ENCODE data around the gene ZNF862.

ZNF862 gene

DNA sequence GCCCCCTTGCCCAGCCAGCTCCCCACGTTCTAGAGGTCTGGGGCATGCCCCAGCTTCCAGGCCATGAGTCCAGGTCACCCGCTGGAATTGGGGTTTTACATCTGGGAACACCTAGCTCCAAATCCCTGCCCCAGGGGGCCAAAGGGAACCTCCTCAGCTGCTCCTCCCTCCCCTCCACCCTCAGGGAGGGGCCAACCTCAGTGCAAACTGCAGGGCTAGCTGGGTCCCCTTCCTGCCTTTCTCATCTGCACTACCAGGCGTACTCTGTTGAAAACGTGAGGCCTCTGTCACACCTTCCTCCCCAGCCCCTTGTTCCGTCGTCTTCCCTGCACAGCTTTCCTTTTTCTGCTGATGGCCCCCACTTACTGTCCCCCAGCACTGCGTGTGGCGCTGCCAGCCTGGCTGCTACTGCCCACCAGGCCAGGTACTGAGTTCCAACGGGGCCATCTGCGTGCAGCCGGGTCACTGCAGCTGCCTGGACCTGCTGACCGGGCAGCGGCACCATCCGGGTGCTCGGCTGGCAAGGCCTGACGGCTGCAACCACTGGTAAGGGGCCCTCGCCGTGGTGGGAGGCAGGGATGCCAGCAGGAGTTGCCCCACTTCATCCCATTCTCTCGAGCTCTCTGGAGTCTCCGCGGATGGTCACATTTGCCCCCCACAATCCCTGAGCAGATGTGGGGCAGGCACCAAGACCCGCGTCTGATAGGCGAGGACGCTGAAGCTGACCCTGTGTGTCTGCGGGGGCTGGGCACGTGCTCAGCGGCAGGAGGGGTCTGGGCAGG lies 24.7 kb upstream of the ZNF862 start:
- no peak overlapping the region for H3K9ac ChIP-seq (ENCODE audit: low read depth, low read length)
- H3K27me3 ChIP-seq (ENCODE audit: control insufficient read depth, insufficient read depth, low read length) = no peaks in the 10 kb centered on the region
- H3K4me3 ChIP-seq (ENCODE audit: low read depth, low read length) = no peak overlapping the region
- H3K36me3 ChIP-seq (ENCODE audit: control insufficient read depth, insufficient read depth, low read length) = no peaks in the 10 kb centered on the region
- H3K4me1 ChIP-seq (ENCODE audit: control insufficient read depth, insufficient read depth, low read length) = peaks cover 2% of the 10 kb centered on the region
- H3K9me3 ChIP-seq (ENCODE audit: control insufficient read depth, insufficient read depth, low read length) = no peaks in the 10 kb centered on the region

DNA sequence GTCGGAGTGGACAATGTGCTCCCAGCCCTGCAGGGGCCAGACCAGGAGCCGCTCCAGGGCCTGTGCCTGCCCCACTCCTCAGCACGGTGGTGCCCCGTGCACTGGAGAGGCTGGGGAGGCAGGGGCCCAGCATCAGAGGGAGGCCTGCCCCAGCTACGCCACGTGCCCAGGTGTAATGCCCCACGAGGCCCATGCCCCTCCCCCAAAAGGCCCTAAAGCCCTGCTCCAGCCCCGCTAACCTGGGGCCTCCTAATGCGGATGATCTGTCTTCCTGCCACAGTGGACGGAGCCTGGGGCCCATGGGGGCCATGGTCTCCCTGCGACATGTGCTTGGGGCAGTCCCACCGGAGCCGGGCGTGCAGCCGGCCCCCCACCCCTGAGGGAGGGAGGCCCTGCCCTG lies 23.7 kb upstream of the ZNF862 start:
- H3K4me1 ChIP-seq (ENCODE audit: control insufficient read depth, insufficient read depth, low read length) = peaks cover 2% of the 10 kb centered on the region
- H3K9me3 ChIP-seq (ENCODE audit: control insufficient read depth, insufficient read depth, low read length) = no peaks in the 10 kb centered on the region
- no peak overlapping the region for H3K4me3 ChIP-seq (ENCODE audit: low read depth, low read length)
- no peaks in the 10 kb centered on the region for H3K36me3 ChIP-seq (ENCODE audit: control insufficient read depth, insufficient read depth, low read length)
- no peak overlapping the region for H3K9ac ChIP-seq (ENCODE audit: low read depth, low read length)
- H3K27me3 ChIP-seq (ENCODE audit: control insufficient read depth, insufficient read depth, low read length) = no peaks in the 10 kb centered on the region

DNA sequence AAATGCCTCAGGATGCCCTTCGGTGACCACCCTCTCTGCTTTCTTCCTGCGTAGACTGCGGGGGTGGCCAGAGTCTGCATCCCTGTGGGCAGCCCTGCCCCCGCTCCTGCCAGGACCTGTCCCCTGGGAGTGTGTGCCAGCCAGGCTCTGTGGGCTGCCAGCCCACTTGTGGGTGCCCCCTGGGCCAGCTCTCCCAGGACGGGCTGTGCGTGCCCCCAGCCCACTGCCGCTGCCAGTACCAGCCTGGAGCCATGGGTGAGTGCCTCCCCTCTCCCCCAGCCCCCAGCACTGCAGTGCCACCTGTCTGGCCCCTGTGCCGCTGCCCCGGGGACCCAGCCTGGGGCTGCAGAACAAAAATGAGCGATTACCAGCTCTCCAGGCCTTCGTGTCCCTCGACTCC lies 23.1 kb upstream of the ZNF862 start:
- H3K27me3 ChIP-seq (ENCODE audit: control insufficient read depth, insufficient read depth, low read length) = no peaks in the 10 kb centered on the region
- no peak overlapping the region for H3K9ac ChIP-seq (ENCODE audit: low read depth, low read length)
- no peaks in the 10 kb centered on the region for H3K36me3 ChIP-seq (ENCODE audit: control insufficient read depth, insufficient read depth, low read length)
- H3K4me1 ChIP-seq (ENCODE audit: control insufficient read depth, insufficient read depth, low read length) = peaks cover 2% of the 10 kb centered on the region
- H3K9me3 ChIP-seq (ENCODE audit: control insufficient read depth, insufficient read depth, low read length) = no peaks in the 10 kb centered on the region
- H3K4me3 ChIP-seq (ENCODE audit: low read depth, low read length) = no peak overlapping the region

DNA sequence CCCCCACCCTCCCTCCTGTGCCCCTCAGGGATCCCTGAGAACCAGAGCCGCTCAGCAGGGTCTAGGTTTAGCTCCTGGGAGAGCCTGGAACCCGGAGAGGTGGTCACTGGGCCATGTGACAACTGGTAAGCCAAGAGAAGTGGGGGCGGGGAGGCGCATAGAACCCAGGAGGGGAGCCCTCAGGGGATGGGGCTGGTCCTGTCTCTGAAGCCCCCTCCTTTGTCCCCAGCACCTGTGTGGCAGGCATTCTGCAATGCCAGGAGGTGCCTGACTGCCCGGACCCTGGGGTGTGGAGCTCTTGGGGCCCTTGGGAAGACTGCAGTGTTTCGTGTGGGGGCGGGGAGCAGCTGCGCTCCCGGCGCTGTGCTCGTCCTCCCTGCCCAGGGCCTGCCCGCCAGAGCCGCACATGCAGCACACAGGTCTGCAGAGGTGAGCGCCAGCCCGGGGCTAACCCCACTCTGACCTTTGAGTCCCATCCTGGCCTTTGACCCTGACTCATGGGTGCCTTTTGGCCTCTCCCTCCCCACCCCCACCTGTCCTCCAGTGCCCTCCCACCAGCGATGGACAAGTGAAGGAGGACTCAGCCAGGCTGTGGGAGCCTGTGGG lies 22.4 kb upstream of the ZNF862 start:
- H3K27me3 ChIP-seq (ENCODE audit: control insufficient read depth, insufficient read depth, low read length) = no peaks in the 10 kb centered on the region
- H3K4me1 ChIP-seq (ENCODE audit: control insufficient read depth, insufficient read depth, low read length) = peaks cover 2% of the 10 kb centered on the region
- H3K4me3 ChIP-seq (ENCODE audit: low read depth, low read length) = no peak overlapping the region
- no peak overlapping the region for H3K9ac ChIP-seq (ENCODE audit: low read depth, low read length)
- no peaks in the 10 kb centered on the region for H3K36me3 ChIP-seq (ENCODE audit: control insufficient read depth, insufficient read depth, low read length)
- no peaks in the 10 kb centered on the region for H3K9me3 ChIP-seq (ENCODE audit: control insufficient read depth, insufficient read depth, low read length)

DNA sequence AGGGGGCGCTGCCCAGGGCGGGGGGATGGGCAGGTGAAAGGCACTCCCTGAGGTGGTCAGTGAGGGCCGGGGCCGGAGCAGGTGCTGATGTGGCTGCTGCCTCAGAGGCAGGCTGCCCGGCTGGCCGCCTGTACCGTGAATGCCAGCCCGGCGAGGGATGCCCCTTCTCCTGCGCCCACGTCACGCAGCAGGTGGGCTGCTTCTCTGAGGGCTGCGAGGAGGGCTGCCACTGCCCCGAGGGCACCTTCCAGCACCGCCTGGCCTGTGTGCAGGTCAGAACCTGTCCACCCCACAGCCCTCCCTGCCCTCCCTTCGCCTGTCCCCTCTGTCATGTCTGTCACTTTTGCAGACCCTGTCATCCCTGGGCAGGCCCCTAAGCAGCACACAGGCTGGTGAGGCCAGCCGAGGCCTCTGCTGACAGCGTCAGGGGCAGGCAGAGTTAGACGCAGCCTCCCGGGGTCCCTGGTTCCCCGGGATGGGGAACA lies 21.9 kb upstream of the ZNF862 start:
- H3K9me3 ChIP-seq (ENCODE audit: control insufficient read depth, insufficient read depth, low read length) = no peaks in the 10 kb centered on the region
- H3K4me1 ChIP-seq (ENCODE audit: control insufficient read depth, insufficient read depth, low read length) = peaks cover 2% of the 10 kb centered on the region
- H3K36me3 ChIP-seq (ENCODE audit: control insufficient read depth, insufficient read depth, low read length) = no peaks in the 10 kb centered on the region
- H3K27me3 ChIP-seq (ENCODE audit: control insufficient read depth, insufficient read depth, low read length) = no peaks in the 10 kb centered on the region
- no peak overlapping the region for H3K4me3 ChIP-seq (ENCODE audit: low read depth, low read length)
- no peak overlapping the region for H3K9ac ChIP-seq (ENCODE audit: low read depth, low read length)

GRCh38 chr7:149816794-149817193 lies 21.4 kb upstream of the ZNF862 start:
- Histone ChIP-seq H3K9ac (ENCODE audit: low read depth, low read length) (no peak overlapping the region), H3K4me3 (ENCODE audit: low read depth, low read length) (no peak overlapping the region), H3K36me3 (ENCODE audit: control insufficient read depth, insufficient read depth, low read length) (no peaks in the 10 kb centered on the region), H3K9me3 (ENCODE audit: control insufficient read depth, insufficient read depth, low read length) (no peaks in the 10 kb centered on the region), H3K27me3 (ENCODE audit: control insufficient read depth, insufficient read depth, low read length) (no peaks in the 10 kb centered on the region), H3K4me1 (ENCODE audit: control insufficient read depth, insufficient read depth, low read length) (peaks cover 2% of the 10 kb centered on the region)

DNA sequence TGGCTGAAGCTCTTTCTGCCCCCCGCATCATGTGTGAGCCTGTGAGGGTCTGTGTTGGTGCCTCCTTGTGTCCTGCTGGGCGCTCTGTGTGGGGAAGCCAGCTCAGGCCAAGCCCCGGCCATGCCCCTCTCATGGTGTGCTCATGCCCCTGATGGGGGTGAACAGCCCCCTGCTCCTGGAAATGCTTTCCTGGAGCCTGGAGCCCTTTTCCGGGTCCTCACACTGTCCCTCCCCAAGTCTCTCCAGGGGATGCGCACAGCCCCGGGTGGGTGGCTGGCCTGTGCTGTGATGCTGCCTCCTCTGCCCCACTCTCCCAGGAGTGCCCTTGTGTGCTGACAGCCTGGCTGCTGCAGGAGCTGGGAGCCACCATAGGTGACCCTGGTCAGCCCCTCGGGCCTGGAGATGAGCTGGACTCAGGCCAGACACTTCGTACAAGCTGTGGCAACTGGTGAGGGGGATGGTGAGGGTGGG lies 20.8 kb upstream of the ZNF862 start:
- no peaks in the 10 kb centered on the region for H3K27me3 ChIP-seq (ENCODE audit: control insufficient read depth, insufficient read depth, low read length)
- H3K4me1 ChIP-seq (ENCODE audit: control insufficient read depth, insufficient read depth, low read length) = peaks cover 2% of the 10 kb centered on the region
- no peak overlapping the region for H3K4me3 ChIP-seq (ENCODE audit: low read depth, low read length)
- H3K9ac ChIP-seq (ENCODE audit: low read depth, low read length) = no peak overlapping the region
- H3K36me3 ChIP-seq (ENCODE audit: control insufficient read depth, insufficient read depth, low read length) = no peaks in the 10 kb centered on the region
- no peaks in the 10 kb centered on the region for H3K9me3 ChIP-seq (ENCODE audit: control insufficient read depth, insufficient read depth, low read length)

GRCh38 chr7:149817836-149818535 lies 20.2 kb upstream of the ZNF862 start:
- H3K27me3 ChIP-seq (ENCODE audit: control insufficient read depth, insufficient read depth, low read length) = no peaks in the 10 kb centered on the region
- no peaks in the 10 kb centered on the region for H3K36me3 ChIP-seq (ENCODE audit: control insufficient read depth, insufficient read depth, low read length)
- no peaks in the 10 kb centered on the region for H3K9me3 ChIP-seq (ENCODE audit: control insufficient read depth, insufficient read depth, low read length)
- no peak overlapping the region for H3K9ac ChIP-seq (ENCODE audit: low read depth, low read length)
- H3K4me1 ChIP-seq (ENCODE audit: control insufficient read depth, insufficient read depth, low read length) = peaks cover 2% of the 10 kb centered on the region
- no peak overlapping the region for H3K4me3 ChIP-seq (ENCODE audit: low read depth, low read length)

DNA sequence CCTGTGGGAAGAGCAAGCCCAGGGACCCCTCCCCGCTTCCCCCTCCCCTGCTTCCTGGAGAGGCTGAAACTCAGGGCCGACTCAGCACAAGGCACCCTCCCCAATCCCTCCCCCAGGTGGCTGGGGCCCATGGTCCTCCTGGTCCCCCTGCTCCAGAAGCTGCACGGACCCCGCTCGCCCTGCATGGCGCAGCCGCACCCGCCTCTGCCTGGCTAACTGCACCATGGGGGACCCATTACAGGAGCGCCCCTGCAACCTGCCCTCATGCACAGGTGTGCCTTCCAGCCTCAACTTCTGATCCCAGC lies 19.7 kb upstream of the ZNF862 start:
- H3K27me3 ChIP-seq (ENCODE audit: control insufficient read depth, insufficient read depth, low read length) = no peaks in the 10 kb centered on the region
- no peaks in the 10 kb centered on the region for H3K9me3 ChIP-seq (ENCODE audit: control insufficient read depth, insufficient read depth, low read length)
- H3K36me3 ChIP-seq (ENCODE audit: control insufficient read depth, insufficient read depth, low read length) = no peaks in the 10 kb centered on the region
- no peak overlapping the region for H3K4me3 ChIP-seq (ENCODE audit: low read depth, low read length)
- H3K4me1 ChIP-seq (ENCODE audit: control insufficient read depth, insufficient read depth, low read length) = no peaks in the 10 kb centered on the region
- no peak overlapping the region for H3K9ac ChIP-seq (ENCODE audit: low read depth, low read length)

DNA sequence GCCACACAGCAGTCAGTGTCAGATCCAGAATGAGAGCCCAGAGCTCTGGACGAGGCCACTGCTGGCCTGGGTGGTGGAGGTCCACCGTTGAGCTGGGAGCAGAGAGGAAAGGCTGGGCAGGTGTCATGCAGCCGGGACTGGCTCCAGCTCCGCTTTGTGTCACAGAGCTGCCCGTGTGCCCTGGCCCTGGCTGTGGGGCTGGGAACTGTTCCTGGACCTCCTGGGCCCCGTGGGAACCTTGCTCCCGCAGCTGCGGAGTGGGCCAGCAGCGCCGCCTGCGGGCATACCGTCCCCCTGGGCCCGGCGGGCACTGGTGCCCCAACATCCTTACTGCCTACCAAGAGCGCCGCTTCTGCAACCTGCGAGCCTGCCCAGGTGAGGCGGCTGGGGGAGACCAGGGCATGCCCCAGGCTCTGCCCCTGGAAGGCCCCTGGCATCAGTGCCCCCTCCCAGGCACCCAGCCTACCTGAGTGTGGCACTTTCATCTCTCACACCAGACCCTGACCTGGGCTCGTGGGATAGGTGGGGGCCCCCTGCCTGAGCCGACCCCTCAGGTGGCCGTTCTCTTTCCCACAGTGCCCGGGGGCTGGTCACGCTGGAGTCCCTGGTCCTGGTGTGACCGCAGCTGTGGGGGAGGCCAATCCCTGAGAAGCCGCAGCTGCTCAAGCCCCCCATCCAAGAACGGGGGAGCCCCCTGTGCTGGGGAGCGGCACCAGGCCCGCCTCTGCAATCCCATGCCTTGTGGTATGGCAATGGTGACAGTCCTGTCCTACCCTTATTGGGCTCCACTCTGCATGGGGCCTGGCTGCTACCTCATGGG lies 18.8 kb upstream of the ZNF862 start:
- no peaks in the 10 kb centered on the region for H3K9me3 ChIP-seq (ENCODE audit: control insufficient read depth, insufficient read depth, low read length)
- H3K36me3 ChIP-seq (ENCODE audit: control insufficient read depth, insufficient read depth, low read length) = no peaks in the 10 kb centered on the region
- H3K9ac ChIP-seq (ENCODE audit: low read depth, low read length) = no peak overlapping the region
- H3K27me3 ChIP-seq (ENCODE audit: control insufficient read depth, insufficient read depth, low read length) = no peaks in the 10 kb centered on the region
- no peaks in the 10 kb centered on the region for H3K4me1 ChIP-seq (ENCODE audit: control insufficient read depth, insufficient read depth, low read length)
- no peak overlapping the region for H3K4me3 ChIP-seq (ENCODE audit: low read depth, low read length)

- Histone ChIP-seq H3K36me3 (ENCODE audit: control insufficient read depth, insufficient read depth, low read length) (no peaks in the 10 kb centered on the region), H3K9ac (ENCODE audit: low read depth, low read length) (no peak overlapping the region), H3K27me3 (ENCODE audit: control insufficient read depth, insufficient read depth, low read length) (no peaks in the 10 kb centered on the region), H3K4me1 (ENCODE audit: control insufficient read depth, insufficient read depth, low read length) (no peaks in the 10 kb centered on the region), H3K4me3 (ENCODE audit: low read depth, low read length) (no peak overlapping the region), H3K9me3 (ENCODE audit: control insufficient read depth, insufficient read depth, low read length) (no peaks in the 10 kb centered on the region)
These were observed 18.2 kb upstream of the ZNF862 start for GRCh38 chr7:149819961-149820340.

All from iPS-15b (cell line).